Right kidney (tissue), 1 donor: ENCODE data around the gene PLXNB2.
"Not testable (repeated sequence)": the region's sequence is repeated elsewhere in the genome, so short reads cannot be mapped to it uniquely, and the experiment has no call there.

Experiments used
- DNase-seq: peaks from one replicate; pipeline ENCODE4 v3.0.0-alpha.2; 2016

The PLXNB2 gene

GRCh38 chr22:50281957-50282356 lies 25.5 kb downstream of the PLXNB2 start:
- no peak for DNase-seq

DNA sequence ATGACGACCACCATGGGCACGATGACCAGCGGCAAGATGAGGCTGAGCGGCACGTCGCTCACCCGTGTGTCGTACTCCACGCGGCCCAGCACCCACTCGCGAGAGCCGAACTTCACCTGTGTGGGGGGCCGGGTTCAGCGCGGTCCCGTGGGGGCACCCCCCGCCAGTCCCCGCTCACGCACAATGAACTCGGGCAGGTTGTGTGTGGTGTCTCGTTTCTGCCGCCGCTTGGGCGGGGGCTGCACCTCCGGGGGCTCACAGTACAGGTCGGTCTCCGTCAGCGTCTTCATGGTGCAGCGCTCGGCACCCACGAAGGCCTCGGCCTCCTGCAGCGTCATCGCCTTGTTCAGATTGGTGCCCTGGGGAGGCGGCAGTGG lies 26.1 kb downstream of the PLXNB2 start:
- DNase-seq: no peak

- DNase-seq: no peak
Observed at GRCh38 chr22:50280708-50281383, 26.6 kb downstream of the PLXNB2 start.

- DNase-seq: no peak
Observed at GRCh38 chr22:50280022-50280707, 27.3 kb downstream of the PLXNB2 start.

- no peak for DNase-seq
Observed at GRCh38 chr22:50278956-50279619, 28.4 kb downstream of the PLXNB2 start.

DNA sequence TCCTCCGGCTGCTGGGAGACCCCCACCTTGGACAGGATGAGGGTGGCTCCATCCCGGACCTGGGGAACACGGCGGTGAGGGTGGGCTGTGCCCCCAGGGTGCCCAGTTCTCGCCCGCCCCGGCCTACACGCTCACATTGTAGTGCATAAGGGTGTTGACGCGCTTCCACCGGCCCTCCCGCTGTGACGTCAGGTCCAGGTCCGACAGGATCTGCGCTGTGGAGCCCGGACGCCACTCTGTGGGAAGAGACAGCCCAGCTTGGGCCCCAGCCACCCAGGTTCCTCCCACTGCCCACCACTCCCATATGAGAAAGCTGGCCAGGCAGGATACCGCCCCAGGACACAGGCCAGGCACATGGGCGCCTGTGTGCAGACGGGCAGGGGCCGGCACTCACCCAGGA lies 29.0 kb downstream of the PLXNB2 start:
- no peak for DNase-seq

DNA sequence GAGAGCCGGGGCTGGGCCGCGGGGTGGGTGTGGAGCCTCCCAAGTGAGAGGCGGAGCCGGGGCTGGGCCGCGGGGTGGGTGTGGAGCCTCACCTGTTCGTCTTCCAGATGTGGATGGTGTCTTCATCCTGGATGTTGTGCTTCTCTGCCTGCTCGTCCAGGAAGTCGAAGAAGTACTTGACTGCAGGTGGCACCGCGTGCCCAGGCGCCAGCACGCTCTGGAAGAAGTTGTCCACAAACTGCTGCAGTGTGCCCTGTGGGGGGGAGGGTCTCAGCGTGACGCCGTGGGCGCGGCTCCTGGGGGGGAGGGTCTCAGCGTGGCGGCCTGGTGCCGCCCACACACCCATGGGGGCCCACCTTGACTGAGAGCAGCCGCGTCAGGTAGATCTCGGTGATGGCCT lies 29.7 kb downstream of the PLXNB2 start:
- DNase-seq: no peak

DNA sequence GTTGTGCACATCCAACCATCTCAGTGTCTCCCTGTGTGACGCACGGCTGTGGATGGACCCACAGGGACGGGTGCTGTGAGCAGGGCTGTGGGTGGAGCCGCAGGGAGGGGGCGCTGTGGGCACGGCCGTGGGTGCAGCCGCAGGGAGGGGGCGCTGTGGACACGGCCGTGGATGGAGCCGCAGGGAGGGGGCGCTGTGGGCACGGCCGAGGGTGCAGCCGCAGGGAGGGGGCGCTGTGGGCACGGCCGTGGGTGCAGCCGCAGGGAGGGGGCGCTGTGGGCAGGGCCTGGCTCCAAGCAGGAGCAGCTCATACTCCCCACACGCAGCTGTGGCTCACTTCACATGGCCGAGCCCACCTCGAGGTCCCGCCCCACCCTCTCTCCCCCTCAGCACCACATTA lies 31.3 kb downstream of the PLXNB2 start:
- DNase-seq: no peak

- DNase-seq: no peak
Observed at GRCh38 chr22:50275181-50276055, 32.0 kb downstream of the PLXNB2 start.

- DNase-seq: no peak
Observed at GRCh38 chr22:50274771-50275170, 32.7 kb downstream of the PLXNB2 start.

DNA sequence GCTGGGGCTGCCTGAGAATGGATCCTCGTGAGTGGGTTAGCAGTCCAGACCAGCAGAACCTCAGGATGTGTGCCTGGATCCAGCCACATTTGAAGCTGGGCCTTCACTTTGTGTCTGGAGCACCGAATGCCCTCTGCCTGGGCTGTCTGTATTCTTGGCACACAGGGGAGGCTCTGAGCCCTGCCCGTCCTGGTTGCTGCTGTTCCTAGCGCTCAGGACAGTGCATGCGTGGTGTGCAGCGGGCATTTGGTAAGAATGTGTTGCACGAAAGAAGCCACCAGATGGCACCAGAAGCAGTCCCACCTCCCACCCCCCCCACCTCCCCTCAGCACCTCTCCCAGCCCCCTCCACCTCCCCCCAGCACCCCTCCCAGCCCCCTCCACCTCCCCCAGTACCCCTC lies 33.1 kb downstream of the PLXNB2 start:
- DNase-seq: no peak

DNA sequence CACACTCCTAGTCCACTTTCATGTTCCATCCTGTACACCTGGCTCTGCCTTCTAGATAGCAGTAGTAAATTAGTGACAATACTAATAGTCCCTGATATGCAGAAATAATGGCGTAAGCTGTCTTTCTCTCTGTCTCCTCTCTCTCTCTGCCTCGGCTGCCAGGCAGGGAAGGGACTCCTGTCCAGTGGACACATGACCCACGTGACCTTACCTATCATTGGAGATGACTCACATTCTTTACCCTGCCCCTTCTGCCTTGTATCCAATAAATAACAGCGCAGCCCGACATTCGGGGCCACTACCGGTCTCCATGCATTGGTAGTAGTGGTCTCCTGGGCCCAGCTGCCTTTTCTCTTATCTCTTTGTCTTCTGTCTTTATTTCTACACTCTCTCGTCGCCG lies 33.7 kb downstream of the PLXNB2 start:
- not testable (repeated sequence) for DNase-seq

- DNase-seq: not testable (repeated sequence)
Observed at GRCh38 chr22:50273352-50273751, 34.1 kb downstream of the PLXNB2 start.

GRCh38 chr22:50272044-50272802 lies 35.2 kb downstream of the PLXNB2 start:
- no peak for DNase-seq

- peak; percentile 73 for DNase-seq
Observed at GRCh38 chr22:50271519-50271970, 35.9 kb downstream of the PLXNB2 start.

- DNase-seq: peak; percentile 80
Observed at GRCh38 chr22:50270666-50271394, 36.6 kb downstream of the PLXNB2 start.

GRCh38 chr22:50269970-50270665 lies 37.3 kb downstream of the PLXNB2 start, which contains the start of gene MAPK11:
MAPK11 (minus strand) TSS chr22:50270380; CDS start chr22:50270292, 88 bp downstream.
- DNase-seq: no peak

DNA sequence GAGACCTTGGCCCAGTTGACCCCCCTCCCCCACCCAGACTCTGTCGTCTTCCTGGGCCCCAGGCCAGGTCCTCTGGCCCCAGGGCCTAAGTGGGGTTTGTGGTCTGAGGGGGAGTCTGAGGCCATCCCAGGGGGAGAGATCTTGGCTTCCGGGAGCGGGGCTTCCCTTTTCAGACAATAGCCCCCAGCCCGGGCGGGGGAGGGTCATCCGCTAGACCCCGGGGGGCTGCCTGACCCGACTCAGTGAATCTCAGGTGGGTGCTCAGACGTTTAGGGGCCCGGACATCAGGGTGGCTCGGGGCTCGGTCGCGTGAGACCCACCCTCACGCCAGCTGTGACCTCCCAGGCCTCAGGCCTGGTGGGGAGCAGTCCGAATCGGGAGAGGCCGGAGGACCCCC lies 37.9 kb downstream of the PLXNB2 start:
- no peak for DNase-seq

GRCh38 chr22:50268655-50269113 lies 38.8 kb downstream of the PLXNB2 start:
- no peak for DNase-seq
